ENCODE data around the gene OR2A42.
"Not testable (repeated sequence)": the region's sequence is repeated elsewhere in the genome, so short reads cannot be mapped to it uniquely, and the experiment has no call there.

Gene OR2A42

DNA sequence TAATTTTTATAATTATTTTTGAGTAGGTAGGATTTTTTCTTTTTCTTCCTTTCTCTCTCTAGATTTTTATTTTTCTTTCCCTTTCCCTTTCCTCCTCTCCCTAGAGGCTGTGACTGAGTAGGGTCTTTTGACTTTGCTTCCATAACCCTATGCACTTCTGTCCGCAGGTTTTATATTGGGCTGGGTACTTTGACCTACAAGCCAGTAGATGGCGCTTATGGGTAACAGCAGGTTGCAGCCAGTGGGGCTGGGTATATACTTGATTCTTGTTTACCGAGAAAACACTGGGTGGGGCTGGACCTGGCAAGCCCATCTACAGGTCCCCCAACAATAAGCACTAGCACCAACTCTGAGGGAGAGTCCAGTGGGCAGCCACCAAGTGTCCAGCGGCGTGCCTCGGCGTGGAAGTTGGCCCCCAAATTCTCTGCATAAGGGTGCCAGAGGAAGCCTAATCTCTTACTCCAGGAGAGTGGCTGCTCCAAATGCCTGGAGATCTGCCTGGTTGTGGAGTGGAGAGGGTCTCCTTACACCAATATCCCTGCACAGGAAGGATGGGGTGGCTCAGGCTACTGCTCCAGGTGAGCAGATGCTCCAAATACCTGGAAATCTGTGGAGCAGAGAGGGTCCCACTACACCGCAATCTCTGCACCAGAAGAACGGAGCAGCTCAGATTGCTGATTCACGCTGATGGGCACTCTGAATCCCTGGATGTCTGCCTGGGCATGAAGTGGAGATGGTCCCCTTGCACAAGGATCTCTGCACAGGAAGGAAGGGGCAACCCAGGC is 60.8 kb downstream of the OR2A42 start:
- peak; percentile 13 for DNase-seq
- TF ChIP-seq, protein P1, sequence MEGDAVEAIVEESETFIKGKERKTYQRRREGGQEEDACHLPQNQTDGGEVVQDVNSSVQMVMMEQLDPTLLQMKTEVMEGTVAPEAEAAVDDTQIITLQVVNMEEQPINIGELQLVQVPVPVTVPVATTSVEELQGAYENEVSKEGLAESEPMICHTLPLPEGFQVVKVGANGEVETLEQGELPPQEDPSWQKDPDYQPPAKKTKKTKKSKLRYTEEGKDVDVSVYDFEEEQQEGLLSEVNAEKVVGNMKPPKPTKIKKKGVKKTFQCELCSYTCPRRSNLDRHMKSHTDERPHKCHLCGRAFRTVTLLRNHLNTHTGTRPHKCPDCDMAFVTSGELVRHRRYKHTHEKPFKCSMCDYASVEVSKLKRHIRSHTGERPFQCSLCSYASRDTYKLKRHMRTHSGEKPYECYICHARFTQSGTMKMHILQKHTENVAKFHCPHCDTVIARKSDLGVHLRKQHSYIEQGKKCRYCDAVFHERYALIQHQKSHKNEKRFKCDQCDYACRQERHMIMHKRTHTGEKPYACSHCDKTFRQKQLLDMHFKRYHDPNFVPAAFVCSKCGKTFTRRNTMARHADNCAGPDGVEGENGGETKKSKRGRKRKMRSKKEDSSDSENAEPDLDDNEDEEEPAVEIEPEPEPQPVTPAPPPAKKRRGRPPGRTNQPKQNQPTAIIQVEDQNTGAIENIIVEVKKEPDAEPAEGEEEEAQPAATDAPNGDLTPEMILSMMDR (IDR thresholded peaks at IDR 0.05; ENCODE audit: low read depth, low read length): peak; percentile 32
- H3K4me3 ChIP-seq (ENCODE audit: low read depth, low read length); H3K27me3 ChIP-seq (ENCODE audit: insufficient read depth, low read depth, severe bottlenecking); H3K9me3 ChIP-seq (ENCODE audit: severe bottlenecking); H3K27ac ChIP-seq; H3K36me3 ChIP-seq: not testable (repeated sequence)
